ENCODE data around the gene HSPB1.
"Not testable (repeated sequence)": the region's sequence is repeated elsewhere in the genome, so short reads cannot be mapped to it uniquely, and the experiment has no call there.

- not testable (repeated sequence) for TF ChIP-seq CTCF, POLR2A, POLR2AphosphoS5 (IDR thresholded peaks at IDR 0.05)
Measured at GRCh38 chr7:76335417-76335816, 32.9 kb downstream of the HSPB1 start.

All from breast epithelium (tissue), 3 donors.